ENCODE data around the gene SEC31B.

The SEC31B gene

DNA sequence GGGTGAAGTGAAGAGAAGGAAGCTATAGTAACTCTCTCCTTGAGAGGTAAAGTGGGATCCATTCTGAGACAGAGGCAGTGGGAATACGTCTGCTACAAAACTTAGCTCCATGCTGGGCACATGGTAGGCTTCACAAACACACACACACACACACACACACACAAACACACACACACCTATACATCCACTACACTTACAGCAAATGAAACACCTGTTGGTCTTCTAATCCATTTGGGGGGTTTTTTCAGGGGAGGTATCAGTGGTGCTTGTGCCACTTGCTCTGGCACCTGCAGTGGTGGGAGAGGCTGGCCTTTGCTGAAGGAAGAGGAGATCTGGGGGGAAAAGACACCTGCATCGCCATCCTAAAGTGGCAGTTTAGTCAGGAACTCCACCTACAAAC, 14.5 kb downstream of the SEC31B start:
- H3K4me3 ChIP-seq (ENCODE audit: control insufficient read depth, low read depth, low read length) = no peak overlapping the region
- TF ChIP-seq, protein P1, sequence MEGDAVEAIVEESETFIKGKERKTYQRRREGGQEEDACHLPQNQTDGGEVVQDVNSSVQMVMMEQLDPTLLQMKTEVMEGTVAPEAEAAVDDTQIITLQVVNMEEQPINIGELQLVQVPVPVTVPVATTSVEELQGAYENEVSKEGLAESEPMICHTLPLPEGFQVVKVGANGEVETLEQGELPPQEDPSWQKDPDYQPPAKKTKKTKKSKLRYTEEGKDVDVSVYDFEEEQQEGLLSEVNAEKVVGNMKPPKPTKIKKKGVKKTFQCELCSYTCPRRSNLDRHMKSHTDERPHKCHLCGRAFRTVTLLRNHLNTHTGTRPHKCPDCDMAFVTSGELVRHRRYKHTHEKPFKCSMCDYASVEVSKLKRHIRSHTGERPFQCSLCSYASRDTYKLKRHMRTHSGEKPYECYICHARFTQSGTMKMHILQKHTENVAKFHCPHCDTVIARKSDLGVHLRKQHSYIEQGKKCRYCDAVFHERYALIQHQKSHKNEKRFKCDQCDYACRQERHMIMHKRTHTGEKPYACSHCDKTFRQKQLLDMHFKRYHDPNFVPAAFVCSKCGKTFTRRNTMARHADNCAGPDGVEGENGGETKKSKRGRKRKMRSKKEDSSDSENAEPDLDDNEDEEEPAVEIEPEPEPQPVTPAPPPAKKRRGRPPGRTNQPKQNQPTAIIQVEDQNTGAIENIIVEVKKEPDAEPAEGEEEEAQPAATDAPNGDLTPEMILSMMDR (IDR thresholded peaks at IDR 0.05; ENCODE audit: control insufficient read depth, insufficient read depth, low read depth, low read length, missing control alignments) = no peak
- no peak for DNase-seq (ENCODE audit: low read depth)

DNA sequence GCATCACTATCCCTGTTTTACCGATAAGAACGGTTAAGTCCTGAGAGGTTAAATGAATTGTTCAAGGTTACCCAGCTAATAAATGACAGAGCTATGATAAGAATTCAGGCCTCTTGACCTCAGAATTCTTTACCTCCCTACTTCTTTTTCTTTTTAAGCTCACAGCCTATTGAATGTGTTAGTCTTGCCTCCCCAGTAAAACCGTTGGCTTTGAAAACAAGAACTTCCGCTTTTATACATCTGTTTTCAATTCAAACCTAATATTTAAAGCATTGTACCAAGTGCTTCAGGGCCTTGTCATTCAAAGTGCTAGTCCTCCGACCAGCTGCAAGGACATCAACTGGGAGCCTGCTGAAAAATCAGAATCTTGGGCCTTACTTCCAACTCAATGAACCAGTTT, 15.6 kb downstream of the SEC31B start:
- no peak for DNase-seq (ENCODE audit: low read depth)
- no peak overlapping the region for H3K4me3 ChIP-seq (ENCODE audit: control insufficient read depth, low read depth, low read length)
- TF ChIP-seq, protein P1 (IDR thresholded peaks at IDR 0.05; ENCODE audit: control insufficient read depth, insufficient read depth, low read depth, low read length, missing control alignments) = no peak

DNA sequence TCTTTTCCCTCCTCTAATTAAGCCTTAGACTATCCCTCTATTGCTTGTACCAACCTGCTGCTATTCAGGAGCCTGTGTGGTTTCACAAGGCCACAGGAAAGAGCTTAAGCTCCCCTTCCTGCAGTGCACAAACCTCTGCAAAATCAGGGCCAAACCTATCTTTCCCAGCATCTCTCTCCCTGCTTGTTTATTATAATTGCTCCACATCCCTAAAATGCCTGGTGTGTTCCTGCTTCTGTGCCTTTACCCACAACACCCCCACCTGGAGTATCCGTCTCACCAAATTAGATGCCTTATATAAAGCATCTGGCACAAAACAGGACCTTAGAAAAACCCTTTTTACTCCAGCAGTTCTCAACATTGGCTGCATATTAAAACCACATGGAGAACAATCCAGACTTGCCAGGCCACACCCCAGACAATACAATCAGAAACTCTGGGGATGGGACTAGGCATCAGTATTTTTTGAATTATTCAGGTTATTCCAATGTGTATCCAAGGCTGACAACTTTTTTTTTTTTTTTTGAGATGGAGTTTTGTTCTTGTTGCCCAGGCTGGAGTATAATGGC, 16.7 kb downstream of the SEC31B start:
- no peak overlapping the region for H3K4me3 ChIP-seq (ENCODE audit: control insufficient read depth, low read depth, low read length)
- no peak for DNase-seq (ENCODE audit: low read depth)
- TF ChIP-seq, protein P1 (IDR thresholded peaks at IDR 0.05; ENCODE audit: control insufficient read depth, insufficient read depth, low read depth, low read length, missing control alignments) = no peak

DNA sequence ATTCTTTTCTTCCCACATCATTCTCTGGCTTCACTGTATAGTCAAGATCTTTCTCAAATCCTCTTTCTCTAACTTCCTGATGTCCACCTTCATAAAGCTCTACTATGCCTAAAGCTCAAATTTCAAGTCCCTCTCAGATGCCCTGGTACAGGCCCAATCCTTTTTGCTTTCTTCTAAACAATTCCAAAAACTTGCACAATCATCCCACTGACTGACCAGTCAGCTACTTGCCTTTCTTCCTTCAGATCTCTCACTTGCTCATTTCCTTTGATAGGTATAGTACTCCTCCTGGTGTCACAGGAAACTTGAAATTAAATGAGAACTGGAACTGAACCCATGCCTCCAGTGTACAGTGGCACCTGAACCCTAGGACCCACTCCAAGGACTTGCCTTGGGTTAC, 18.2 kb downstream of the SEC31B start:
- no peak overlapping the region for H3K4me3 ChIP-seq (ENCODE audit: control insufficient read depth, low read depth, low read length)
- TF ChIP-seq, protein P1 (IDR thresholded peaks at IDR 0.05; ENCODE audit: control insufficient read depth, insufficient read depth, low read depth, low read length, missing control alignments) = no peak
- DNase-seq (ENCODE audit: low read depth) = no peak

DNA sequence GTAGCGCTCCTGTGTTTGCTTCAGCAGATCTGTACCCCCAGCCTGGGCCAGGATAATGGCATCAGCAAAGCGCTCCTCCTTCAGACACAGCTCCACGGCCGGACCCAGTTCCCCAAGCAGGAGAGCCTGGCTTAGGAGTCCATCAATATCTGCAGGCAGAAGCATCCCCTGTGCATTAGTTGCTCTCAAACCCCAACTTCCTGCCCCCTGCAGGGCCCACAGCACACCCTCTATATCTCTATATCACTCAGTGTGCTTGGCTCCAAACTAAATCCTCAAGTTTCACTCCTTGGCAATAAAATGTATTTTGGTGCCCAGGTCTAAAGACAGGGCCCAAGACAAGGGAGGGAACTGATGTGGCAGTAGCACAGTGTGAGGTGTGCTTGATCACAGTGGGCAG, 21.6 kb downstream of the SEC31B start:
- no peak overlapping the region for H3K4me3 ChIP-seq (ENCODE audit: control insufficient read depth, low read depth, low read length)
- TF ChIP-seq, protein P1 (IDR thresholded peaks at IDR 0.05; ENCODE audit: control insufficient read depth, insufficient read depth, low read depth, low read length, missing control alignments) = no peak
- DNase-seq (ENCODE audit: low read depth) = no peak

DNA sequence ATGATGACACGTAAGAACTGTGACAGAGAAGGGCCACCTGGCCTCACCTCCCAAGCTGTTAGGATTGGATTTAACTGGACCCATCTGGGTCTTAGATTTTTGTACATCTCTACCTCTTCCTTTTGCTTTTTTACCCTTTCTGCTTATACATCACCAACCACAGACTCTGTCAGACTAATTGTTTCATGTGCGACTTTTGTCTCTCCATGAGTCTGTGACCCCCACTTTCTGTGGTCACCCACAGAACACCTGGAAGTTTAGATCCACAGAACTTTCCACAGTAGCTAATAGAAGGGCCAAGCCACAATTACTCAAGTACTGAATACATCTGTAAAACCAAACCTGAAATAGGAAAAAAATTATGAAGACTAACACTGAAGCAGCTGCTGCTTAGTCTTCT, 23.1 kb downstream of the SEC31B start:
- TF ChIP-seq, protein P1 (IDR thresholded peaks at IDR 0.05; ENCODE audit: control insufficient read depth, insufficient read depth, low read depth, low read length, missing control alignments) = no peak
- H3K4me3 ChIP-seq (ENCODE audit: control insufficient read depth, low read depth, low read length) = no peak overlapping the region
- no peak for DNase-seq (ENCODE audit: low read depth)

DNA sequence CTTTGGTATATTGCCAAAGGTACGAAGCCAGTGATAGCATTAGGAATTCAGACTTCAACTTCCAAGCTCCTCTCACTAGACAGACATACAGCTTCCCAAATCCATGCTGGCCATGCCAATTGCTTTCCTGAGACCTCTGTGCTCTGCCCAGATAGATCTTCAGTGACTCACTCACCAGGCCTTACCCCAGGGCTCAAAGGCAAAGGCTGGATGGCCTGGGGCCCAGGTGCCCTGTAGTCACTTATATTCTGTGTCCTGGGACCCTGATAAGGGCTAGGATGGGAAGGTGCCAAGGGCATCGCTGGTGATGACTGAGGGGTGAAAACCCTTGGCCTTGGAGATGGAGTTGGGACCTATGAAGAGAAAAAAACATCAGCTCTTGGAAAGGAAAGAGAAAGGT, 29.1 kb downstream of the SEC31B start:
- no peak for DNase-seq (ENCODE audit: low read depth)
- H3K4me3 ChIP-seq (ENCODE audit: control insufficient read depth, low read depth, low read length) = no peak overlapping the region
- TF ChIP-seq, protein P1 (IDR thresholded peaks at IDR 0.05; ENCODE audit: control insufficient read depth, insufficient read depth, low read depth, low read length, missing control alignments) = no peak
